ENCODE data around the gene PRKCH.
A peak's percentile ranks its signal among the peaks of the same experiment; 100 is the strongest.
"Not testable (repeated sequence)": the region's sequence is repeated elsewhere in the genome, so short reads cannot be mapped to it uniquely, and the experiment has no call there.

Gene PRKCH

GRCh38 chr14:61514927-61515326 is 193.5 kb downstream of the PRKCH start:
- no peak for DNase-seq (ENCODE audit: low read depth in 2 of 2)

GRCh38 chr14:61515436-61516117 is 194.2 kb downstream of the PRKCH start:
- DNase-seq (ENCODE audit: low read depth in 2 of 2): no peak

GRCh38 chr14:61516118-61516743 is 194.9 kb downstream of the PRKCH start:
- DNase-seq (ENCODE audit: low read depth in 2 of 2): no peak

- DNase-seq (ENCODE audit: low read depth in 2 of 2): no peak
Measured at GRCh38 chr14:61516964-61517653, 195.7 kb downstream of the PRKCH start.

- DNase-seq (ENCODE audit: low read depth in 2 of 2): no peak
Measured at GRCh38 chr14:61517911-61518384, 196.6 kb downstream of the PRKCH start.

- DNase-seq (ENCODE audit: low read depth in 2 of 2): no peak
Measured at GRCh38 chr14:61518403-61518802, 197.0 kb downstream of the PRKCH start.

- DNase-seq (ENCODE audit: low read depth in 2 of 2): no peak
Measured at GRCh38 chr14:61519106-61519505, 197.7 kb downstream of the PRKCH start.

- DNase-seq (ENCODE audit: low read depth in 2 of 2): no peak
Measured at GRCh38 chr14:61519735-61520134, 198.4 kb downstream of the PRKCH start.

GRCh38 chr14:61520576-61520975 is 199.2 kb downstream of the PRKCH start:
- DNase-seq (ENCODE audit: low read depth in 2 of 2): no peak

- DNase-seq (ENCODE audit: low read depth in 2 of 2): no peak
Measured at GRCh38 chr14:61521773-61522172, 200.4 kb downstream of the PRKCH start.

GRCh38 chr14:61523751-61524150 is 202.4 kb downstream of the PRKCH start:
- no peak for DNase-seq (ENCODE audit: low read depth in 2 of 2)

- no peak for DNase-seq (ENCODE audit: low read depth in 2 of 2)
Measured at GRCh38 chr14:61524211-61524806, 202.9 kb downstream of the PRKCH start.

- no peak for DNase-seq (ENCODE audit: low read depth in 2 of 2)
Measured at GRCh38 chr14:61524936-61525292, 203.5 kb downstream of the PRKCH start.

- DNase-seq (ENCODE audit: low read depth in 2 of 2): peak; percentile 60 to 77
Measured at GRCh38 chr14:61525293-61526011, 204.1 kb downstream of the PRKCH start.

GRCh38 chr14:61526405-61527312 is 205.3 kb downstream of the PRKCH start:
- DNase-seq (ENCODE audit: low read depth in 2 of 2): no peak

- DNase-seq (ENCODE audit: low read depth in 2 of 2): no peak
Measured at GRCh38 chr14:61527325-61528100, 206.1 kb downstream of the PRKCH start.

GRCh38 chr14:61528591-61529021 is 207.2 kb downstream of the PRKCH start:
- peak in 1 of 2 donors; percentile 27 for DNase-seq (ENCODE audit: low read depth in 2 of 2)

- DNase-seq (ENCODE audit: low read depth in 2 of 2): not testable (repeated sequence)
Measured at GRCh38 chr14:61529360-61529759, 208.0 kb downstream of the PRKCH start.

GRCh38 chr14:61530296-61530695 is 208.9 kb downstream of the PRKCH start:
- no peak for DNase-seq (ENCODE audit: low read depth in 2 of 2)

GRCh38 chr14:61530896-61531295 is 209.5 kb downstream of the PRKCH start:
- DNase-seq (ENCODE audit: low read depth in 2 of 2): no peak

Measured in stimulated activated CD4-positive, alpha-beta T cell treated with anti-CD3 and anti-CD28 coated beads, Interleukin-15, amount 100 ng/mL, for 48 hours (primary cell).